MCF 10A (cell line): ENCODE results near the gene PRDM5. TPM values are rescaled to one million over a fixed set of nuclear protein-coding genes. Genes with fewer than 3 reads are reported as not detected.

Experiments used
- BruUV-seq: library from RNA; stranded (reverse); fragments of 400-500 nt; replicated peaks from 2 replicates; lab custom pipeline; 2021; lab: Mats Ljungman, UMichigan
- CTCF ChIA-PET: fragments of 300-600 bp; sonication (Branson Sonifier 250); formaldehyde crosslinking; extraction: SDS; loops from one replicate; lab custom pipeline; 2021; ENCODE audit warnings: antibody characterized with exemption, inconsistent platforms; lab: Yijun Ruan, JAX
- POLR2A ChIA-PET: fragments of 300-600, 350-650 bp; sonication (Branson Sonifier 250); formaldehyde crosslinking; extraction: SDS; loops from one replicate; lab custom pipeline; 2020; ENCODE audit warnings: antibody characterized with exemption, inconsistent platforms; lab: Yijun Ruan, JAX
- DNase-seq: peaks from one replicate; pipeline ENCODE4 v3.0.0-alpha.2; 2018; ENCODE audit not compliant: unreplicated experiment
- H3K27ac Mint-ChIP-seq: one replicate; pipeline ENCODE4 v1.8.0; 2022; ENCODE audit warnings: mild to moderate bottlenecking, low read depth, mixed read lengths; ENCODE audit not compliant: unreplicated experiment
- H3K27me3 Mint-ChIP-seq: one replicate; pipeline ENCODE4 v1.8.0; 2022; ENCODE audit warnings: mixed read lengths; ENCODE audit not compliant: insufficient read depth, unreplicated experiment
- H3K36me3 Mint-ChIP-seq: one replicate; pipeline ENCODE4 v1.8.0; 2022; ENCODE audit warnings: mild to moderate bottlenecking, moderate library complexity, mixed read lengths; ENCODE audit not compliant: insufficient read depth, unreplicated experiment
- H3K4me1 Mint-ChIP-seq: one replicate; pipeline ENCODE4 v1.8.0; 2022; ENCODE audit warnings: mixed read lengths; ENCODE audit not compliant: insufficient read depth, unreplicated experiment
- H3K4me3 Mint-ChIP-seq: one replicate; pipeline ENCODE4 v1.8.0; 2022; ENCODE audit warnings: mild to moderate bottlenecking, moderate library complexity, mixed read lengths; ENCODE audit not compliant: unreplicated experiment
- H3K9me3 Mint-ChIP-seq: one replicate; pipeline ENCODE4 v1.8.0; 2022; ENCODE audit warnings: mixed read lengths; ENCODE audit not compliant: unreplicated experiment
- intact Hi-C: fragments of 100-400 bp; cut with micrococcal nuclease; formaldehyde crosslinking; loops from 2 replicates; pipeline ENCODE4 v1.14.1; 2022
- total RNA-seq: library from RNA; stranded (reverse); gene quantifications from 2 replicates; pipeline ENCODE4 v1.2.3, GENCODE V29; 2022
- TF ChIP-seq, protein P1 (sequence below): fragments of 200-600 bp; IDR thresholded peaks from one replicate; pipeline ENCODE4 v1.8.0; 2022; ENCODE audit warnings: antibody characterized with exemption, mild to moderate bottlenecking; ENCODE audit not compliant: unreplicated experiment

Gene PRDM5
- total RNA-seq, 1 experiment from 2014 or later, result 7.3 TPM

DNA sequence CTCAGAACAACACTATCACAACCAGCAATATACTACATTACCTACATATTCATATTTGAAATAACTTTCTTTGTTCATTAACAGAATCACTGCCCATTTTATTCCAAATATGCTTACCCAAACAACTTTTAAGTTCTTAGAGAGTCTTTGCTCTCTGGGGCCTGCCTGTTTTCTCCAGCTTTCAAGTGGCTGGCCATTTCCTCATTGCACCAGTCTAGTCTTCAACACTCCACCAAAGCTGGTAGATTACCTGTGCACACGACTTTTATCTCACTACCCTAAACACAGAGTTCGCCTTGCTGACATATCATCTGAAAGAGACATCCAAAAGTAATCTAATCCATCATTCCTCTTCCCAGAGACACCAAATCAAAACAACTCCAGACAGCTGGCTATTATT lies 66.2 kb downstream of the PRDM5 start:
- ChIA-PET POLR2A (interaction anchor here (0.6 kb wide), 1 partner anchor 611 kb away, joined by 3 read pairs; no protein-coding TSS in a partner anchor), CTCF (interaction anchor here (1.1 kb wide), 1 partner anchor 18 kb away, joined by 3 read pairs; no protein-coding TSS in a partner anchor)
- BruUV-seq, result no TSS peak
- intact Hi-C loops, result no loop called here
- Mint-ChIP-seq H3K27me3 (no peaks in the 10 kb centered on the region), H3K4me1 (no peaks in the 10 kb centered on the region), H3K36me3 (no peaks in the 10 kb centered on the region), H3K27ac (peak overlapping the region; percentile 13), H3K9me3 (no peaks in the 10 kb centered on the region), H3K4me3 (no peak overlapping the region)
- TF ChIP-seq, protein P1, sequence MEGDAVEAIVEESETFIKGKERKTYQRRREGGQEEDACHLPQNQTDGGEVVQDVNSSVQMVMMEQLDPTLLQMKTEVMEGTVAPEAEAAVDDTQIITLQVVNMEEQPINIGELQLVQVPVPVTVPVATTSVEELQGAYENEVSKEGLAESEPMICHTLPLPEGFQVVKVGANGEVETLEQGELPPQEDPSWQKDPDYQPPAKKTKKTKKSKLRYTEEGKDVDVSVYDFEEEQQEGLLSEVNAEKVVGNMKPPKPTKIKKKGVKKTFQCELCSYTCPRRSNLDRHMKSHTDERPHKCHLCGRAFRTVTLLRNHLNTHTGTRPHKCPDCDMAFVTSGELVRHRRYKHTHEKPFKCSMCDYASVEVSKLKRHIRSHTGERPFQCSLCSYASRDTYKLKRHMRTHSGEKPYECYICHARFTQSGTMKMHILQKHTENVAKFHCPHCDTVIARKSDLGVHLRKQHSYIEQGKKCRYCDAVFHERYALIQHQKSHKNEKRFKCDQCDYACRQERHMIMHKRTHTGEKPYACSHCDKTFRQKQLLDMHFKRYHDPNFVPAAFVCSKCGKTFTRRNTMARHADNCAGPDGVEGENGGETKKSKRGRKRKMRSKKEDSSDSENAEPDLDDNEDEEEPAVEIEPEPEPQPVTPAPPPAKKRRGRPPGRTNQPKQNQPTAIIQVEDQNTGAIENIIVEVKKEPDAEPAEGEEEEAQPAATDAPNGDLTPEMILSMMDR, result no peak
- no peak for DNase-seq

DNA sequence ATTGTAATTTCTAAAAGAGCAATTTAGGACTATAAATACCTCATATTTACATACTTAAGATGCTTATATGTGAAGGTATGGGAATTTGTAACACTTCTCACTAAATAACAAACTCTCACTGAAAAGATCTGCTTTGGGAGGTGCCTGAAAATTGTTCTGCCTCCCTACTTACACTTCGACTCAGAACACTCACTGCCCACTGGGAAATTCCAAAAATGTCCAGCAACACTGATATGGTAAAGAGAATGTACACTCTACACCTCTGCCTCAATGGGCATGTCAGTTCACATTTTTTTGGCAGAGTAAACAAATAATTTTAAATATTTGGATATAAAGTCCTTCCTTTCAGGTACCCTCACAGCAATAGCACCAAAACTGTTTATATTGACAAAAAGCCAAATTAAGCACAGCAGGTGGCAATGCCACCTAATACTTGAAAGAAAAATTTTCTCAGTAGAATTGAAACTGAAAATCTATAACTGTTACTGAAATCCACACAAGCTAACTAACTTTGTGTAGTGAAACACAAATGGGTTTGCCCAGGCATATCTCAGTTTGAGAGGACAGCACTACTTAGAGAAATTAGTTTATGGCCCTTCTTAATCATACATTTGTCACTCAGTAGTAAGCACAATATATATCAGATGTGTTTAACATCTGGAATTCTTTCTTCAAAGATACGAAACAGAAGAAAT lies 67.1 kb downstream of the PRDM5 start:
- TF ChIP-seq, protein P1, result no peak
- POLR2A ChIA-PET, result interaction anchor here (0.8 kb wide), 1 partner anchor 39 kb away, joined by 3 read pairs; no protein-coding TSS in a partner anchor
- no peaks in the 10 kb centered on the region for H3K9me3 Mint-ChIP-seq
- no peak for DNase-seq
- H3K36me3 Mint-ChIP-seq, result no peaks in the 10 kb centered on the region
- peak overlapping the region; percentile 13 for H3K27ac Mint-ChIP-seq
- BruUV-seq, result no TSS peak
- no peaks in the 10 kb centered on the region for H3K27me3 Mint-ChIP-seq
- intact Hi-C loops, result no loop called here
- CTCF ChIA-PET, result no interaction called here
- H3K4me1 Mint-ChIP-seq, result no peaks in the 10 kb centered on the region
- no peak overlapping the region for H3K4me3 Mint-ChIP-seq

DNA sequence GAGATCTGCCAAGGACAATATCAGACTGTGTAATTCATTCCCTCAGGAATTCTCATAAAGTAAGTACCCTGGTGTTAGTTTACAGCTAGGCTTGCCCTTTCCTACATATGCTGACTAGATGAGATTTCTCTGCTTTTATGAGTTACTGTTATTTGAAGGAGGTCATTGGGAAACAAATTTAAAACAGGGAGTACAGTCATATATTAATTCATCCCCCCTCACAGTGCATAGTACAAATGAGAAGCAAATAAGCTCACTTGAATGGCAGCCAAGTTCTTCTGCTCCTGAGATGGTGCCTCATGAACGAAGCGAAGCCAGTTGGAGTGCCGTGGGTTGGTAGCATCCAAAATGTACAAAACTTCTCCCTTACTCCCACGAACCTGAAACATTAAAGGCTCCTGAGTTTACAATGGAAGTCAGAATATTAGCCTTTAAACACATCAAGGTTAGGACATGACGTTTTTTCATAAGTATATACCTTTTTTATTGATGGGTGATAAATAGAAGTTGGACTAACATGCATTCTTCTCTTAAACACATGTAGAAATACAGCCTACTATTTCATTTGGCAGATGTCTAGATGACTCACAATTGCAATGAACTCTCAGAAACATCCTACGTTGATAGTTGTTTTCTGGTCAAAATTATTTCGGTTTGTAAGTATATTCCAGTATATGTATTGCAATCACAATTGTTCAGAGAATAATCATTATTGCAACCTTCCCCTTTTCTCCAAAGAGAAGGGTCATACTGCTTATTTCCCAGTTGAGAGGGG lies 69.2 kb downstream of the PRDM5 start:
- Mint-ChIP-seq H3K27me3 (no peaks in the 10 kb centered on the region), H3K4me1 (no peaks in the 10 kb centered on the region), H3K36me3 (no peaks in the 10 kb centered on the region), H3K9me3 (no peaks in the 10 kb centered on the region), H3K27ac (no peak overlapping the region), H3K4me3 (no peak overlapping the region)
- intact Hi-C loops, result no loop called here
- no TSS peak for BruUV-seq
- CTCF ChIA-PET, result no interaction called here
- peak; percentile 10 for DNase-seq
- TF ChIP-seq, protein P1, result no peak
- POLR2A ChIA-PET, result no interaction called here

DNA sequence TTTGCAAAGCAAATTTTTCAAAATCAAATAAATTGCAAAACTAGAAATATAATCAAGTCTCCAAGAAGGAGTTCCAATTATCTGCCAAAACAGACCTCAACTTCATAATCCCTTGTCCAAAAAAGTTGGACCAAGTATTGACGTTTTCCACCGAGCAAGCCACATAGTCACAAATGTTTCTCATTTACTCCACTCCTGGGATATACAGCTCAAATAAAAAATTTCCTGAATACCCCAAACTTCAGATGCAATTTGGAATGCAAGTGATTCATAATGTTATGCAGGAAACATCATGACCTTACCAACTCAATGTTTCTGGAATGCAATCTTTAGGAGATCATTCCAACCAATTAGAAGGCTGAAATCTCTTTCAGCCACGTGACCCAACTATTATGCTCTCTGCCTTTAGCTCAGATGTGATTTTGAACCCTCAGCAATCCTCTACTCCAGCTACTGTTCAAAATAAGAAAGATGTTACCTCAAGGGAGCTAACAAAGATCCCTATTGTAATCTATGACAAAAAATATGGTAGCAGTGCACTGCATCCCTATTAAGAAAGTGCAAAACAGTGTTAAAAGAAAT lies 72.4 kb downstream of the PRDM5 start:
- no peak for DNase-seq
- TF ChIP-seq, protein P1, result no peak
- Mint-ChIP-seq H3K4me3 (no peak overlapping the region), H3K4me1 (no peaks in the 10 kb centered on the region), H3K9me3 (no peaks in the 10 kb centered on the region), H3K27me3 (no peaks in the 10 kb centered on the region), H3K27ac (no peak overlapping the region), H3K36me3 (no peaks in the 10 kb centered on the region)
- ChIA-PET CTCF (interaction anchor here (0.6 to 0.8 kb wide), 4 partner anchors 51 to 612 kb away, joined by 3 to 4 read pairs (median 3); no protein-coding TSS in a partner anchor), POLR2A (interaction anchor here (0.6 kb wide), 1 partner anchor 8 kb away, joined by 4 read pairs; no protein-coding TSS in a partner anchor)
- BruUV-seq, result no TSS peak
- intact Hi-C loops, result no loop called here
